ENCODE results near the gene FBH1.

DNA sequence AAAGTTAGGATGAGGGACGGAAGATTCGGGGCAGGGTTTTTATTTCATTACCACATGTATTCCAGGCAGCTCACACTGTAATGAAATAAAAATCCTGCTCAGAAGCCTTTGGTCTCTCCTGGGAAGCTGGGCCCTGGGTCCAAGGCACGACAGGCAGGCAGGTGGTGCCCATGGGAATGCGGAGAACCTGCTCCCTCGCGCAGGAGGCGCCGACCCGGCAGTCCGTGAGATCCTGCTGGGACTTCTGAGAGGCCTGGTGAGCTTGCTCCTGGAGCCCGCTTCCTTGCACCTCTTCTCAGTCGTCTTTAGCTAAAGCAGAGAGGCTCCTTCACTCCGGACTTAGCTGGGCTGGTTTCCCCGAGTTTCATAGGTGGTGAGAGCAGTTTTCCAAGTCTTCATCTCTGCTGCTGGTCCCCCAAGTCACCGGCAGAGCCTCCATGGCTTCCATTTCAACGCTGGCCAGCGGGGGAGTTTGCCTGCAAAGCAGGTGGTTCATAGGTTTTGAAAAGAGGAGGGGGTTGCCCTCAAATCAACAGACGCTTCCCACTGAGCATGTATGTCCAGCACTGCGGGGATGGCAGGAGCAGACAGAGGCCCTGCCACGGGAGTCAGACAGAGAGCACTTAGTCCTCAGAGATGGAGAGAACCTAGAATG is 62.8 kb downstream of the FBH1 start:
- TF ChIP-seq CREB1 (IDR thresholded peaks at IDR 0.05) (no peak), CREB1 (CRISPR knock-in tag; IDR thresholded peaks at IDR 0.05) (no peak), ZNF133 (CRISPR knock-in tag; IDR thresholded peaks at IDR 0.05) (no peak), LARP7 (IDR thresholded peaks at IDR 0.05) (no peak), NFYB (IDR thresholded peaks at IDR 0.05; ENCODE audit: extremely low read depth, insufficient read length) (no peak), MYNN (IDR thresholded peaks at IDR 0.05) (no peak), MYNN (CRISPR knock-in tag; IDR thresholded peaks at IDR 0.05) (no peak), SMC3 (conservative IDR thresholded peaks at IDR 0.05; ENCODE audit: insufficient read depth, low read depth, low read length) (no peak), EZH2 (IDR thresholded peaks at IDR 0.05; ENCODE audit: borderline replicate concordance, low read depth, low read length) (no peak), ZNF274 (IDR thresholded peaks at IDR 0.05; ENCODE audit: borderline replicate concordance, low read depth, low read length) (no peak), KLF16 (IDR thresholded peaks at IDR 0.05) (no peak), POLR2AphosphoS5 (IDR thresholded peaks at IDR 0.05; ENCODE audit: control insufficient read depth, insufficient read depth, low read depth, low read length) (no peak)
- TF ChIP-seq, protein P1, sequence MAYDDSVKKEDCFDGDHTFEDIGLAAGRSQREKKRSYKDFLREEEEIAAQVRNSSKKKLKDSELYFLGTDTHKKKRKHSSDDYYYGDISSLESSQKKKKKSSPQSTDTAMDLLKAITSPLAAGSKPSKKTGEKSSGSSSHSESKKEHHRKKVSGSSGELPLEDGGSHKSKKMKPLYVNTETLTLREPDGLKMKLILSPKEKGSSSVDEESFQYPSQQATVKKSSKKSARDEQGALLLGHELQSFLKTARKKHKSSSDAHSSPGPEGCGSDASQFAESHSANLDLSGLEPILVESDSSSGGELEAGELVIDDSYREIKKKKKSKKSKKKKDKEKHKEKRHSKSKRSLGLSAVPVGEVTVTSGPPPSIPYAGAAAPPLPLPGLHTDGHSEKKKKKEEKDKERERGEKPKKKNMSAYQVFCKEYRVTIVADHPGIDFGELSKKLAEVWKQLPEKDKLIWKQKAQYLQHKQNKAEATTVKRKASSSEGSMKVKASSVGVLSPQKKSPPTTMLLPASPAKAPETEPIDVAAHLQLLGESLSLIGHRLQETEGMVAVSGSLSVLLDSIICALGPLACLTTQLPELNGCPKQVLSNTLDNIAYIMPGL (CRISPR knock-in tag; IDR thresholded peaks at IDR 0.05): no peak
- TF ChIP-seq, protein P2, sequence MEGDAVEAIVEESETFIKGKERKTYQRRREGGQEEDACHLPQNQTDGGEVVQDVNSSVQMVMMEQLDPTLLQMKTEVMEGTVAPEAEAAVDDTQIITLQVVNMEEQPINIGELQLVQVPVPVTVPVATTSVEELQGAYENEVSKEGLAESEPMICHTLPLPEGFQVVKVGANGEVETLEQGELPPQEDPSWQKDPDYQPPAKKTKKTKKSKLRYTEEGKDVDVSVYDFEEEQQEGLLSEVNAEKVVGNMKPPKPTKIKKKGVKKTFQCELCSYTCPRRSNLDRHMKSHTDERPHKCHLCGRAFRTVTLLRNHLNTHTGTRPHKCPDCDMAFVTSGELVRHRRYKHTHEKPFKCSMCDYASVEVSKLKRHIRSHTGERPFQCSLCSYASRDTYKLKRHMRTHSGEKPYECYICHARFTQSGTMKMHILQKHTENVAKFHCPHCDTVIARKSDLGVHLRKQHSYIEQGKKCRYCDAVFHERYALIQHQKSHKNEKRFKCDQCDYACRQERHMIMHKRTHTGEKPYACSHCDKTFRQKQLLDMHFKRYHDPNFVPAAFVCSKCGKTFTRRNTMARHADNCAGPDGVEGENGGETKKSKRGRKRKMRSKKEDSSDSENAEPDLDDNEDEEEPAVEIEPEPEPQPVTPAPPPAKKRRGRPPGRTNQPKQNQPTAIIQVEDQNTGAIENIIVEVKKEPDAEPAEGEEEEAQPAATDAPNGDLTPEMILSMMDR (IDR thresholded peaks at IDR 0.05 in 2 of 3, conservative IDR thresholded peaks at IDR 0.05 in 1 of 3; ENCODE audit: insufficient read depth in 2 of 3, low read depth in 1 of 3, low read length in 3 of 3): no peak

Data from K562 (cell line).